Raji (cell line): Measurements from ENCODE around the gene SLC15A1.

Experiments used
- POLR2A ChIP-seq: IDR thresholded peaks from 2 replicates; pipeline ENCODE4 v1.6.1; 2011; ENCODE audit warnings: low read depth, low read length, control low read depth; ENCODE audit not compliant: insufficient read depth

SLC15A1 gene

DNA sequence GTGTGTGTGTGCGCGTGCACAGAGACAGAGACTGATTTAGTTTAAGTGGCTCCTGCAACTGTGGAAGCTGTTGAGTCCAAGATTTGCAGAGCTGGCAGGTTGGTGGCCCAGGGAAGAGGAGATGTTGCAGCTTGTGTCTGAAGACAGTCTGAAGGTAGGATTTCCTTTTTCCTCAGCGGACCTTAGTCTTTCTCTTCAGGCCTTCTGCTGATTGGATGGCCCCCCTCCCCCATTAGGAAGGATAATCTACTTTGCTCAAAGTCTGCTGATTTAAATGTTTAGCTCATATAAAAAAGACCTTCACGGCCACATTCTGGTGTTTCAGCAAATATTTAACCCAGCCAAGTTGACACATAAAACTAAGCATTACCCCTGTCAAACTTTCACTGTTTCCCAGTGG lies 84.3 kb downstream of the SLC15A1 start:
- TF ChIP-seq POLR2A, result no peak

DNA sequence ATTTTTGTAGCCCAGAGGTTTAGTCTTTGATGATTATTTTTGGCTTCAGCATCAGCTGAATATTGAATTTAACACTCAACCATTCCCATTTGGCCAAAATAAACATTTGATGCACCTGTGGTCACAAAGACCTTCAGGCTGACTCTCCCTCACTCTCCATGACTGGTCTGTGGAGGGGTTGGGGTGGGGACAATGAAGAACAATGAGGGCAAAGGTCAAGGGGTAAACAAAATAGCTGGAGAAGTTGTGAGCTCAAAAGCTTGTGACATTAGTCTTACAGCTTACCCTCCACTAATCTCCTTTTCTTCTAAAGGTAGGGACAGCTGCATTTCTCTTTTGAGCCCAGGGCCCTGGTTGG lies 86.9 kb downstream of the SLC15A1 start:
- no peak for TF ChIP-seq POLR2A

DNA sequence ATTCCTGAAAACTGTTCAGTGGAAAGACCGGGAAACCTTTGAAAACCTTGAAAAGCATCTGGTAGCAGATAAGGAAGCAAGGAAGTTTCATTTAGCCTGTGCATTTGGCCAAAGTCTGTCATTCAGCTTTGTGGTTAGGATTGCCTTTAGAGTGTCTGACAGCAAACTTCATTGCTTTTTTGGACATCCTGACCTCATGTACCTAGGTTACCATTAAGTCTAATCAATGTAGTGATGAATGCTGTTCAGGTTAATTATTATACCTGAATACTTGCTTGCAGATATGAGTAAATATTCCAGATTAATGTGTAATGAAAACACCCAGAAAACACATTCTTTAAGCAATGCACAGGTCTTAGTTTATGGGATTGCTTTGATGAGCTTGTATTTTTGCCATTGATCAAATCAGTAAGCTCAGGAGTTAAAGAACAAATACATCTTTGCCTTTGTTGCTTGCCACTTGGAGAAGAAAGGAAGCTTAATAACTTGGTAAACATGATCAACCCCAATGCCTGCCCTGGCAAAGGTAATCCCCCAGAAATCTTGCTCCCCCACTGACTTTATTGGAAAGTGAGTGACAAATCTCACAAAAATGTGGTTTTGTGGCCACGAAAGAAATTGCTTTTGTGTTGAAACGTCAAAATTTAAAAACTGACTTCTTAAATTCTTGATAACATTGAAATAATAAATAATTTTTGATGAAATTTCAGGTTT lies 87.4 kb downstream of the SLC15A1 start:
- TF ChIP-seq POLR2A, result no peak

DNA sequence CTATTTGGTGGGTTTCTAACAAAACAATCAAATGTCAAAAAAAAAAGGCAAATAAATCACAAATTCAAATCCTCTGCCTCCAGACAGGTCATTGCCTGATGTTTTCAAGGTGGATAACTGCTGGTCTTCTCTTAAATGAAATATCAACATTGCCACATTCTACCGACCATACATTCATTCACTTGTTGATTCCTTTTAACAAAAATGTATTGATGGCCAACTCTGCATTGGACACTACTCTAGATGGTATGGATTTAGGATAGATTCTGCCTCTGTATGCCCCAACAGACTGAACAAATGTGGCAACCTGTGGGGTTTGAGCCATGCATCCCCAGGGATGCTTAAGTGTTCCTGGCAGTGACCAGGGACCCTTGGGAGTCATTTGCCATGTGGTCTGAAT lies 88.0 kb downstream of the SLC15A1 start:
- TF ChIP-seq POLR2A, result no peak

DNA sequence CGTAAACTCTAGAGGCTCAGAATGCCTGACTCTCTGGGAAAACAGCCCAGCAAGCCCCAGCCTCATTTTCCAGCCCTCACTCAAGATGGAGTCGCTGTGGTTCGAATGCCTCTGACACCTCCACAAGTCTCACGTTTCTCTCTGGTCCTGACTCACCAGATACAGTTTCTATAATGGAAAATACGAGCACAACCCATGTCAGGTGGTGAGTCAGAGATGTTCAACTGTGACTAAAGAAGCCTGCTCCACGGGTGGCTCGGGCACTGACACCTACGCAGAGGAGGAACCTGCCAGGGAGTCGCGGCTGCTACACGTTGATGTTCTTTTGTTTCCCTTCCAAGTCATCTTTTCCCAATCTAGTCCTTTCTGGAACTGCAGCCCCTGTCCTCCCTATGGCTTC lies 88.4 kb downstream of the SLC15A1 start:
- no peak for TF ChIP-seq POLR2A

DNA sequence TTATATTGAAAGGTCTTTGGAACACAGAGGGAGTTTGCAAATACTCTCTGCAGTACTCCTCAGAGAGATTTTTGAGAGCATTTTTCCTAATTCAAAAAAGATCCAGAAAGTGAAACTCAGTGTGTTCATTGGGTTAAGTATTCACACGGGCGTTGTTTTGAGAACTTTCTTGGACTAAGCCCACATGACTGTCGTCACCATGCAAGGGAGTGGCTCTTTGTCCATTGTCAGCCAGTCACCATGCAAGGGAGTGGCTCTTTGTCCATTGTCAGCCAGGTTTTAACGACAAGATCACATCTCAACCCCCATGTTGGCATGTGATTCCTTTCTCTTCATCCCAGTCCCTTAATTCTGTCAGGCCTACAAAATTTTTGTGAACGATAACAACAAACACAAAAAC lies 94.3 kb downstream of the SLC15A1 start:
- no peak for TF ChIP-seq POLR2A

DNA sequence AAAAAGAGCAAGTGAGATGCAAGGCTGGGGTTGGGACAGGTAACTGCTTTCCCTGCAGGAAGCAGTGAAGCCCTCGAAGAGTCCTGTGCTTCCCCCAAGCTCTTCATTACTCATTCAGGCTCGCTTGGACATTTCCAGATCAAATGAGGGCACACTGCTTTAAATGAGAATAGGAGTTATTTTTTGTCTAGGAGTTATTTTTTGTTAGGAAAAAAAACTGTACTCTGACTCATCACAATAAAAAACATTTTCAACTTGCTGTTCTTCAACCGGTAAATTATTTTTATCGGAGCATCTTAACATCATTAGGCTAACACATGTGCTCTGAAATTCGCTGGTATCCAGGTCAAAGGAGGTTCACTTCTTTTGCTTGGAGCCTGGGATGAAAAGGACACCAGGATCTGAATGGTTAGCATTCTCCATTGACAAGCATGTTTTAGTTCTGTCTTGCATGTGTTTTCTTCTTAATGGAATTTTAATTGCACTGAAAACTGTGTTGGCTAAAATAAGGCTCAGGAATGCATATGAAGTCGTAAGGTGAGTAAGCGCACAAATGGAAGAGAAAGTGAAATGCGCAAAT lies 94.9 kb downstream of the SLC15A1 start:
- no peak for TF ChIP-seq POLR2A

DNA sequence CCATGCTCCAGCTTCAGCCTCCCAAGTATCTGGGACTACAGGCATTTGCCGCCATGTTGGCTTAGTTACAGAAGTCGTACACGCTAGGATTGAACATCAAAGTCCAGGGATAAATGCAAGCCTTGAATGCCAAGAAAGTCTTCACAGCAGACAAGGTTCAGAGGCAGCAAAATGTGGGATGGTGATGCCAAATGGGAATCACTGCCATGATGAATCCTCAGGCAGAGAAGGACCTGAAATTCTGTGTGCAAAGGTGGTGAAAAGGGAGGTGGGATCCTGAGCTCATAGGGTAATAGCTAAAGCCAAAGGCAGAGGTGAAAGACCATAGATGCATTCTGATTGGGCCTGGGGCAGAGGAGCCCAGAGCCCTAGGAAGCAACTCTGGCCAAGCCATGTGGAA lies 96.2 kb downstream of the SLC15A1 start:
- no peak for TF ChIP-seq POLR2A

DNA sequence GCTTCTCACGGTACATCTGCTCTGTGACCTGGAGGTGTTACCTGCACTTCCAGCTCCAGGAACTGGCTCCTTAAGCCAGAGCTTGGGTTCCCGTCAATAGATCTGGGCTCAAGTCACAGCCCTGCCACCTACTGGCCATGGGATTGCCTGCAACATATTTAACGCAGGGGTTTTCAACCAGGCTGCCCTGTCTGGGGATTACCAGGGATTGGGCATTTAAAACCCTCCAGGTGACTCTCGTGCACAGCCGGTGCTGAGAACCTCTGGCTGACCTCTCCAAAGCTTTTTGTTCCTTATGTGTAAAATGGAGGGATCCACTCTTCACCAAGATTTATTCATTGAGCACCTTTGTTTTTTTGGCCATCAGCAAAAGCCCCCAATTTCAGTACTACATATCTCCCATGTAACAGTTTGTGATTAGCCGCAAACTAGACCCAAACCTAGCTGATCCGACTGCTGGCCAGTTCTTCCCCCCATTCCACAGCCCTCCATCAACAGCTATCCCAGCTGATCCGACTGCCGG lies 98.9 kb downstream of the SLC15A1 start:
- TF ChIP-seq POLR2A, result no peak

DNA sequence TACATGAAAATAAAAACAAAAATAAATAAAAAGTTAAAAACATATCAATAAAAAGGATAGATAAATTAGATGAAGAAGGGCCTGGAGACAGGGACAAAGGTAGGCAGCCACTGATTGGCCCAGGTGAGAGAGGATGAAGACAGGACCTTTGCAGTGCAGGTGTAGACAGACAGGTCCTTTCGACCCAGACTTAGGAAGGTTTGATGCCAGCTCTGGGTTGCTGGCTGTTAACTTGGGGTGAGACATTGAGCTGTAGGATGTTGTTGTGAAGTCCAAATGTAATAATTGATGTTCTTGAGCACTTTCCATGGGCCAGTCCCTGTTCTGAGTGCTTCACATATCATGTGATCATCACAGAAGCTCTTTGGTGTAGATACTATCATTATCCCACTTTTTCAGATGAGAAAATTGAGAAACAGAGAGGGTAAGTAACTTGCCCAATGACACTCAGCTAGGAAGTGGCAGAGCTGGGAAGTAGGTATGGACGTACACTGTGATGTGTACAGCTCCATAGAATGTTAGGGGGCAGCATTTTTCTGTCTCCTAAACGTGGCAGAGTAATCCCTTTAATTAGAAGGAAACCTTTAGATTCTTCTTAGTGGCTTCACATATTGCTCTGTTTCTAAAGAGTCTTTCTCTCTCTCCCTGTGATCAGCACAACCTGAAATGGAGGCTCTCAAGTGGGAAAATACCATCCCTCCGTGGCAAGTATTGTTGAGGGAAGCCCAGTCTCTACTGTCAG lies 99.6 kb downstream of the SLC15A1 start:
- no peak for TF ChIP-seq POLR2A

DNA sequence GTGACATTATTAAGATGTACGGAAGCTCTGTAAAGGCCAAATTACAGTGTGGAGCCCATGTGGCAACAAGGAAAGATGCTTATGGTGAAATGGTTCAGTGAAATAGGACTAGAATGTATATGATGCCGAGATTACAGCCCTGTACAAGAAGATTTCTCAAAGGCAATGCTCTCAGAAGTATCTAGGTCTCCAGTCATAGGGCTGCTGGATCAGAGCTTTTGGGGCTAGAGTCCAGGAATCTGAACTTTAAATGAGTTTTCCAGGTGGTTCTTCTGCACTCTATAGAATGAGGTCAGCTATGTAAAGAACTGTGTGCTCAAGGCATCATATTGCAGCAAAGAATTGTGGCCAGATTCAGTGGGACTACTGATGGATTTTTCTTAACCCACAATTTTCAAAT lies 100.2 kb downstream of the SLC15A1 start:
- TF ChIP-seq POLR2A, result no peak

DNA sequence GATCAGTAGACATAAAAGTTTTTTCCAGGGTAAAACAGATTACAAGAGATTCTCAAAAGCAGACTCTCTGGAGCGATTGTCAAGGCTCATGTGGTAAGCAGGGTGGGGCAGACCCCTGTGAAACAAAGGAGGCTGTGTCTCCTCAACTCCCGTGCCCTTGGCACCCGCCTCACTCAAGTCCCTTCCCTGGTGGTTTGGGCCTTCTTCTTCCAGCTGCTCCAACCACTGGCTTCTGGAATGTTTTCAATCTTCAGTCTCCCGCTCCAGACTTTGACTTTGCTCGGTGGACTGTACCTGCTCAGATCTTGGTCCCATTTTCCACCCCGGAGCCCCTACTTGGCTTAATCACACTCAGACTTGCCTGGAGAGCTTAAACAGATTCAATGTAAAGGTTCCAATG lies 100.7 kb downstream of the SLC15A1 start:
- TF ChIP-seq POLR2A, result no peak

DNA sequence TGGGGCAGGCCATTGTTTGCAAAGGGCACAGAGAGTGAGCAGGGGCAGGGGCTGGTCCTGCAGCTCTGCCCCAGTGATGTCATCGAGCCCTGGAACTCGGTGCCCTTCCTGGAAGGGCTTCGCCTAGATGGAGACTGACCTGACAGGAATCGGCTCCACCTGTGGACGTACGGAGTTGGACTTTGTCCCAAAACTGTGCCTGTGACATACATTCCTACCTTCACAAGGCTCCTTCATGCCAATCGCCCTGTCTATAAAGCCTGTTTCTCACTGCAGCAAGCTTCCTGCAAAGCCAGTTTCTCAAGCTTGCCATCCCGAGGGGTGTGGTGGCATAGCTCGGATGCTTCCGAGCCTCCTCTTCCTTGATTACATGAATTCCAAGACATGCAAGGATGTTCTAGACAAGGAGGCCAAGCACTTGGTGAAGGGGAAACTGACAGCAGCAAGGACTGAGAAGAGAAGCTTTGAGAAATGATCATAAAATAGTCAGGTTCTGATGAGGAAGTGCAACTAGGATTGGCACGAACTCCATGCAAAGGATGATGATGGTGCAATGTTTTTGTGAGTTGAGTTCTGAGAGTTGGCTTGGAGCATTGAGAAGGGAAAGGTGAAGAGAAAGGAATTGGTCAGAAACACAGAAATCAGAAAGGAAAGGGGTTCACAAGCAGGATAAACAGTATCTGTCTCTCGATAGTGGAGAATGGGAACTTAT lies 101.9 kb downstream of the SLC15A1 start:
- no peak for TF ChIP-seq POLR2A

DNA sequence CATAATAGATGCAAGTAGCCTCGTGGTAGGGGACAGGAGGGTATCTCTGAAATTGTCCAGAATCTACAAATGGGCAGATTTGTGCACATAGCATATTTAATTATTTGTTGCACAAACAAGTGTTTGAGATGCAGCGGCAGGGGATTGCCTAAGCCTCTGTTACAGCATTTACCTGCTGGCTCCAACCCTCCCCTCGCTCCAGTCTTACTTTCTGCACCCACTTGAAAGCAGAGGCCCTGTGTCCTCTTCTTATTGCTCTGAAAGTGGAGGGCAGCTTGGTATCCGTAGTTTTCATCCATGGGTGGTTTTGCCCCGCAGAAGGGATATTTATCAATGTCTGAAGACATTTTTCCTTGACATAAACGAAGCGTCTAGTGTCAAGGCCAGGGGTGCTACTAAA lies 102.6 kb downstream of the SLC15A1 start:
- TF ChIP-seq POLR2A, result no peak

DNA sequence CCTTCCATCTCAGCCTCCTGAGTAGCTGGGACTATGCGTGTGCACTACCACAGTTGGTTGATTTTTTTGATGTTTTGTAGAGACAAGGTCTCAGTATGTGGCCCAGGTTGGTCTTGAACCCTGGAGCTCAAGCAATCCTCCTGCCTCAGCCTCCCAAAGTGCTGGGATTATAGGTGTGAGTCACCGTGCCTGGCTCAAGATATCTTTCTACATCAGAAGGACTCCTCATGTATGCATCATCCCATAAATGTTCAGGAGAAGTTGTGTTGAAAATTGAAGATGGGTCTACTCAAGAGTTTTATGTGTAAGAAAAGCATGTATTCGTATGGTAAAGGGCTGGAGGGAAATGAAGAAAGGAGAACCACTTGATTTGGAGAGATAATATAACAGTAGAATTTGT lies 103.8 kb downstream of the SLC15A1 start:
- TF ChIP-seq POLR2A, result no peak
